IPS-20b (cell line): ENCODE results near the gene PARVB.
A peak's percentile ranks its signal among the peaks of the same experiment; 100 is the strongest.
"Not testable (repeated sequence)": the region's sequence is repeated elsewhere in the genome, so short reads cannot be mapped to it uniquely, and the experiment has no call there.

Source experiments
- H3K27ac ChIP-seq: one replicate; pipeline ENCODE4 v1.5.1; 2013; ENCODE audit warnings: low read length
- H3K27me3 ChIP-seq: 2 replicates; pipeline ENCODE4 v1.6.1; 2013; ENCODE audit warnings: mild to moderate bottlenecking, low read length, inconsistent platforms; ENCODE audit not compliant: insufficient read depth
- H3K36me3 ChIP-seq: 2 replicates; pipeline ENCODE4 v1.6.1; 2013; ENCODE audit warnings: low read depth, mild to moderate bottlenecking, inconsistent platforms, low read length, moderate library complexity; ENCODE audit not compliant: insufficient read depth
- H3K4me1 ChIP-seq: 2 replicates; pipeline ENCODE4 v1.6.1; 2013; ENCODE audit warnings: mild to moderate bottlenecking, control low read depth, inconsistent platforms, low read length, moderate library complexity; ENCODE audit not compliant: insufficient read depth
- H3K4me3 ChIP-seq: 2 replicates; pipeline ENCODE4 v1.5.1; 2013; ENCODE audit warnings: mild to moderate bottlenecking, low read length, inconsistent platforms
- H3K9ac ChIP-seq: 2 replicates; pipeline ENCODE4 v1.6.1; 2013; ENCODE audit warnings: low read depth, mild to moderate bottlenecking, inconsistent platforms, low read length, moderate library complexity
- H3K9me3 ChIP-seq: 2 replicates; pipeline ENCODE4 v1.6.1; 2013; ENCODE audit warnings: mild to moderate bottlenecking, low read depth, low read length, inconsistent platforms; ENCODE audit not compliant: insufficient read depth

Gene PARVB

DNA sequence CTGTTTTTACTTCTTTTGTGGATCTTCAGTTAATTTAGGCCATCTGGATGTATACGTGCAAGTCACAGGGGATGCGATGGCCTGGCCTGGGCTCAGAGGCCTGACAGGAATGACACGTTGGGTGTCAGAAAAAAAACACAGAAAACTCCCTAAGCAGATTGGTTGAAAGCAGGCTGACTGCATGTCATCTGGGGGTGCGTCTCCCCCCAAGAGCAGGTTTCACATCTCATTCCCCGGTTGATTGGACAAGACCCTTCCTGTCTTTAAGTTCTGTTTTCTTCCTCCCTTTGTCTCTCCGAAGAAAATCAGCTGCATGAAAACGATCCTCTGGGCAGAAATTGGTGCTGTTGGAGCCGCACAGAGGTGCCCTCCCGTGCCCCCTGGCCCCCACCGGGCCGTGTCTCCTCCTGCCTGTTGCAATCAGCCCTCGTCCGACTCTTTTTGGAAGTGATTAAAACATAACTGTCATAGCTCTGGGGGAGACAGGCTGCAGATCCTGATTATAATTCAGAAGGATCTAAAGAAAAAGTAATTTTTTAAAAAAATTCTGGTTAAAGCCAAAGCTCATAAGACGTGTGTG is 84.8 kb downstream of the PARVB start:
- H3K9ac ChIP-seq: peak overlapping the region; percentile 11; the same call in 1 of the 2 replicates
- no peak overlapping the region for H3K27ac ChIP-seq
- H3K36me3 ChIP-seq: no peaks in the 10 kb centered on the region
- peaks cover 21% of the 10 kb centered on the region for H3K4me1 ChIP-seq
- H3K27me3 ChIP-seq: no peaks in the 10 kb centered on the region
- H3K9me3 ChIP-seq: peaks cover 6% of the 10 kb centered on the region; the same call in 1 of the 2 replicates
- no peak overlapping the region for H3K4me3 ChIP-seq

DNA sequence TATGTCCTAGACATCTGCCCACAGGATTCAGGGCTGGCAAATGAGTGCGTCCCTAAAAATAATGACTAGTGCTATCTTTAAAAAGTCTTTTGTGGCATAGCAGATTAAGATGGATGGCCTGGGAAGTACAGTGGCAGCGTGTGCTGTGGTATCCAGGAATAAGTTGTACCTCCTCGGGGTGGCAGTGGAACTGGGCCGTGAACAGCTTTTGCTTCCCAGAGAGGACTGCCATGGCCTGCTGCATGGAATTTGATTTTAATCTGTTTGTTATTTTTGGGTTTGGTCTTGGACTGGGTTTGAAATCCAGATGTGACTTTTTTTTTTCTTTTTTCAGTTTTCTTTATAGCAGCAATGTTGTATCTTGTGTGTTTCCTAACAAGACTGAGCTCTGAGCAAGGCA is 85.3 kb downstream of the PARVB start:
- Histone ChIP-seq H3K27me3 (no peaks in the 10 kb centered on the region), H3K36me3 (no peaks in the 10 kb centered on the region), H3K9ac (no peak overlapping the region), H3K4me3 (no peak overlapping the region), H3K27ac (no peak overlapping the region), H3K9me3 (peaks cover 6% of the 10 kb centered on the region; the same call in 1 of the 2 replicates), H3K4me1 (peaks cover 21% of the 10 kb centered on the region)

DNA sequence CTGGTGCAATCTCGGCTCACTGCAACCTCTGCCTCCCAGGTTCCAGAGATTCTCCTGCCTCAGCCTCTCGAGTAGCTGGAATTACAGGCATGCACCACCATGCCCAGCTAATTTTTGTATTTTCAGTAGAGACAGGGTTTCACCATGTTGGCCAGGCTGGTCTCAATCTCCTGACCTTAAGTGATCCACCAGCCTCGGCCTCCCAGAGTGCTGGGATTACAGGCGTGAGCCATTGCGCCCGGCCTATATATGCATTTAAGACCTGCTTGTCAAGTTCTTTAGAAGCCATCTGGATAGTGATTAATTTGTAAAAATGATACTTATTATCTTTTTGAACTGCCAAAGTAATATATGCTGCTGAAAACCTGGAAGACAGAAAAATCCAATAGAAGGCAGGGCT is 86.6 kb downstream of the PARVB start:
- H3K27ac ChIP-seq, H3K9ac ChIP-seq, H3K27me3 ChIP-seq, H3K9me3 ChIP-seq, H3K4me3 ChIP-seq, H3K36me3 ChIP-seq: not testable (repeated sequence)
- peaks cover 21% of the 10 kb centered on the region for H3K4me1 ChIP-seq

DNA sequence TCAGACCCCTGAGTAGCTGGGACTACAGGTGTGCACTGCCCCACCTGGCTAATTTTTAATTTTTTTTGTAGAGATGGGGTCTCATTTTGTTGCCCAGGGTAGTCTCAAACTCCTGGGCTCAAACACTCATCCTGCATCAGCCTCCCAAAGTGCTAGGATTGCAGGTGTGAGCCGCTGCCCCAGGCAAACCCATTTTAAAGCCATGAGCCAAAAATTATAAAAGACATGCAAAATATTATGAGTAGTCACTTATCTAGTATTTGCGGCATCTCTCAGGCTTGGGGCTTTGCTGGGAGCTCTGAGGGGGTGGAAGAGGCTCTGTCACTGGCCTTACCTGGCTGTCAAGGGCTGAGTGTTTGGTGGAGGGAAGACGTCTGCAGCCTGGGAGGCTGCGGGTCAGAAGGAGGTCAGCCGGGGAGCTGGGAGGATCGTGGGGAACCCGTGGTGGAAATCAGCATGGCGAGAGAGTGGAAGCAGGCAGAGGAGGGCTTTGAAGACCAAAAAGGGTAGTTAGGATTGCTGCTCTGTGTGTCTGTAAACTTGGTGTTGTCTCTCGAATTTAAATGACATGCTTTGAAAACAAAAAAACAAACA is 87.6 kb downstream of the PARVB start:
- Histone ChIP-seq H3K27me3 (no peaks in the 10 kb centered on the region), H3K9ac (no peak overlapping the region), H3K4me1 (peaks cover 17% of the 10 kb centered on the region), H3K4me3 (no peak overlapping the region), H3K36me3 (no peaks in the 10 kb centered on the region), H3K9me3 (no peaks in the 10 kb centered on the region), H3K27ac (no peak overlapping the region)

DNA sequence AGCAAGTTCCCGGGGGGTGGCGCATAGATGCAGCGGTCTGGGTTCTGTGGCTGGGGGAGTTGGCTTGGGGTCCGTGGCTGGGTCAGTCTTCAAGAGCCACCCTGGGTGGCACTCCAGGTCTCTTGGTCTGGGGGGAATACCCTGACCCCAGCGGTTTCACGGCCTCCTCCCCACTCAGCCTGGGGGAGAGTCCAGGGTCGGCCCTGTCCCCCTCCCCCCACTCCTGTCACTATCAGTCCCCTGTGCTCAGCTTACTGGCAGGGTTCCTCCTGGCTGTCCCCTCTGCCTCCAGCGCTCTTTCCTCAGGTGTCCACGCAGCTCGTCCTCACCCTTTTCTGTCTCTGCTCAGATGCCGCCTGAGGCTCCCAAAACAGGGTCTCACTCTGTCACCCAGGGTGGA is 88.1 kb downstream of the PARVB start:
- Histone ChIP-seq H3K9me3 (no peaks in the 10 kb centered on the region), H3K4me1 (peaks cover 11% of the 10 kb centered on the region; the same call in 1 of the 2 replicates), H3K27ac (no peak overlapping the region), H3K4me3 (no peak overlapping the region), H3K9ac (no peak overlapping the region), H3K36me3 (no peaks in the 10 kb centered on the region), H3K27me3 (no peaks in the 10 kb centered on the region)

DNA sequence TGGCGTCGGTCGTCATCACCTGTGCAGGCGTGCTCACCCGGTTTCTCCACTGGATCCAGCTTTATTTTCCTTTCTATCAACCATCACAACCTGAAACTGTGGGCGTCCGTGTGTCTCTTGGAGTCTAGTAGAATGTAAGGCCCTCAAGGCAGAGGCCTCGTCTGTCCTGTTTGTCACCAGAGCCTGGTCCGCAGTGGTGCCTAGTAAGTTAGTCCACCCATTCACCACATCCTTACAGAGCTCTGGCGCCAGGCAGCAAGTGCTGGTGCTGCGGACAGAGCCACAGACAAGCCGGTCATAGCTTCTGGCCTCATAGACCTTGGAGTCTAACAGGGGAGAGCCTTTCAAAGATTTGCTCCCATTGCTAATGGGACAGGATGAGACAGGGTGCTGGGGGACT is 92.2 kb downstream of the PARVB start:
- Histone ChIP-seq H3K36me3 (no peaks in the 10 kb centered on the region), H3K9ac (no peak overlapping the region), H3K4me3 (no peak overlapping the region), H3K27me3 (no peaks in the 10 kb centered on the region), H3K9me3 (no peaks in the 10 kb centered on the region; the same call in 1 of the 2 replicates), H3K27ac (no peak overlapping the region), H3K4me1 (peaks cover 3% of the 10 kb centered on the region; the same call in 1 of the 2 replicates)

DNA sequence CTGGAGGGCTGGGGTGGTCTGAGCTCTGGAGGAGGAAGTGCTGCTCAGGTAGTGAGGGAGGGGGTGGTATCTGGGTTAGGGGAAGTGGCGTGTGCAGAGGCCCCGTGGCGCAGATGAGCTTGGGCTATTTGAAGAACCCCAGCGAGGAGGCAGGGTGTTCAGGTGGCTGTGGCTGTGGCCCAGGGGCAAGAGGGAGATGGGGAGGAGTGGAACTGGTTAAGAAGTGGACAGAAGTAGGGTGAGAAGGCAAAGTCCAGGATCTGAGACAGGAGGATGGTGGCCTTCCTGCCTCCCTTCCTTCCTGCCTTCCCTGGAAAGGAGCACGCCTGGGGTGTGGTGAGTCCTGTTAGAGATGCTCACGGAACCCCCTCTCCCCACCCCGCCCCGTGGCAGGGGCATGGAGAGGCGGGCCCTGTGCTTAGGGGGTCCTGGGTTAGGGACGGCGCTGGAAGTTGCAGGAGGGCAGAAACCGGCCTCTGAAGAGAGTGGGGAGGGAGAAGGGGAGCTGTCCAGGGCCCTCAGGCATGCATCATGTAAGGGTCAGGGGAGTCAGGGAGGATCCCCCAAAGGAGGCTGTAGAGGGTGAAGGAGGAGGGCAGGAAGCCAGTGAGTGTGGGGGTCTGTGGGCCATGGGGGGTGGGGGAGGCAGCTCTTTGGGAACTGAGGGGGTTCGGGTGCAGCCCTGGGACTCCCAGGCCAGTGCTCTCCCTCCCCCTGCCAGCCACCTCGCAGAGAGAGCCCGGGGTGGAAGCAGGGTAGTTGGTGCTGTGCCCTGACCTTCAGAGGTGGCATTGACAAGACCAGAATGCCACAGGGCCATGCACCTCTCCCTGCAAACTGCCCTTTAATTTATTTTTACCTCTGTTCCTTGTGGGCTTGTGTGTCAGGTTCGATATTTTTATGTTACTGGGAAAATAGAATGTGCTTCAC is 92.9 kb downstream of the PARVB start:
- Histone ChIP-seq H3K4me1 (no peaks in the 10 kb centered on the region), H3K36me3 (no peaks in the 10 kb centered on the region), H3K4me3 (no peak overlapping the region), H3K27ac (no peak overlapping the region), H3K9me3 (no peaks in the 10 kb centered on the region; the same call in 1 of the 2 replicates), H3K27me3 (no peaks in the 10 kb centered on the region), H3K9ac (no peak overlapping the region)

DNA sequence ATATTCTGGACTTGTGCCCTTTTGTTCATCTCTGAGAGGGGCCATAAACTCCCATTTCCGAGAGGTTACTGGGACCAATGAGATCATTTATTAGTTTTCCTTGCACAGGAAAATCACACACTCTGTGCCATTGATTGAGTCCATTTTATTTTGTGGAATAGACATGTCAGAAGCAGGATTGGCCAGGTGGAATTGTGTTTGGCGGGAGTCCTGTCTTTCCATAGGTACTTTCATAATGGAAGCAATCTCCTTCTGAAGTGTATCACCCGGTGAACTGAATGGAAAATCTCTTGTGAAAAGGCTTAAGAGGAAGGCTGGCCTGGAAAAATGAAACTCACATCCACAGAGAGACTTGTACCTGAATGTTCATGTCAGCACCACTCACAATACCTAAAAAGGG is 93.6 kb downstream of the PARVB start:
- Histone ChIP-seq H3K9me3 (no peaks in the 10 kb centered on the region; the same call in 1 of the 2 replicates), H3K36me3 (no peaks in the 10 kb centered on the region), H3K4me1 (no peaks in the 10 kb centered on the region), H3K27ac (no peak overlapping the region), H3K27me3 (no peaks in the 10 kb centered on the region), H3K4me3 (no peak overlapping the region), H3K9ac (no peak overlapping the region)

DNA sequence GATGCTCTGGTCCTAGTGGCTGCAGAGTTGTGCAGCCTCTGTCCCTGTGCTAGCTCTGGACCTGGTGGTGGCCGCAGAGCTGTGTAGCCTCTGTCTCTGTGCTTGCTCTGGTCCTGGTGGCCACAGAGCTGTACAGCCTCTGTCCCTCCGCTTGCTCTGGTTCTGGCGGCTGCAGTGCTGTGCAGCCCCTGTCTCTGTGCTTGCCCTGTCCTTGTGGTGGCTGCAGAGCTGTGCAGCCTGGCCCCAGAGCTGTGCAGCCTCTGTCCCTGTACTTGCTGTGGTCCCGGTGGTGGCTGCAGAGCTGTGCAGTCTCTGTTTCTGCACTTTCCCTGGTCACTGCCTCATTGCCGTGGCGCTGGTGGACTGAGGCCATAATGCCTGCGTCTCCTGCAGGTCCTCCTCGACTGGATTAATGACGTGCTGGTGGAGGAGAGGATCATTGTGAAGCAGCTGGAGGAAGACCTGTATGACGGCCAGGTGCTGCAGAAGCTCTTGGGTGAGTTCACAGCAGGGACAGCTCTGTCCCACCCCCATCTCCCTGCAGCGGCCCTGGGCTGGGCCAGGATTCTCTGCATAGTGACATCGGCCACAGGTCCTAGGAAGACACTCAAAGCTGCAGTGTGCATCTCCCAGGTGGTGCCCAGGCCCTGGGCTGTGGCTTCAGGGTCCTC is 94.7 kb downstream of the PARVB start:
- Histone ChIP-seq H3K36me3 (no peaks in the 10 kb centered on the region), H3K27me3 (no peaks in the 10 kb centered on the region), H3K9ac (no peak overlapping the region), H3K4me1 (no peaks in the 10 kb centered on the region), H3K27ac (no peak overlapping the region), H3K4me3 (no peak overlapping the region), H3K9me3 (no peaks in the 10 kb centered on the region; the same call in 1 of the 2 replicates)

DNA sequence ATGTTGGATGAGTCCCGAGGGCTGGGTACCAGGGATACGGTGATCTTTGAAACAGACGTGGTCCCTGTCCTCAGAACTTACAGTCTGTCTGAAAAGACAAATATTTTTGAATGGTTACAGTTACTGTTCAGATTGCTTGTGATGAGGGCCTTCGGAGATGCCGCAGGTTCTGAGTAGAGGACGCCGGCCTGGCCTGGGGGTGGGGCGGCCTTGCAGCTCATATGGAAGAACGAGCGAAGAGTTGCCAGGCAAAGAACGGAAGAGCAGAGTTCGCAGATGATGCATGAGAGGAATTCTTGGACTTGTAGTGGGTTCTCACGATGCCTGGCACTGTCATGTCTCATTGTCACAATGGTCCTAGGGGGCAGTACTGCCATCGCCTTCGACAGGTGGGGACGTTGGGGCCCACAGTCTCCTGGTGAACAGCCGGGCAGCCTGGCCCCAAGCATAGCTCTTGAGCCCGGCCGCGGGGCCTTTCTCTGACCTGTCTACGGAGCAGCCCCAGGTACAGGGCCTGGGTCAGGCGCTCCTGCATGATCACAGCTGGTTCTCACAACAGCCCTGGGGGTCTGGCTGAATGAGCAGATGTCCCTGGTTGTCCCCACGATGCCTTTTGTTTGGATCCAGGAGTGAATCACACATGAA is 95.7 kb downstream of the PARVB start:
- Histone ChIP-seq H3K4me3 (no peak overlapping the region), H3K27ac (no peak overlapping the region), H3K4me1 (no peaks in the 10 kb centered on the region), H3K9me3 (no peaks in the 10 kb centered on the region; the same call in 1 of the 2 replicates), H3K27me3 (no peaks in the 10 kb centered on the region), H3K36me3 (no peaks in the 10 kb centered on the region), H3K9ac (no peak overlapping the region)

DNA sequence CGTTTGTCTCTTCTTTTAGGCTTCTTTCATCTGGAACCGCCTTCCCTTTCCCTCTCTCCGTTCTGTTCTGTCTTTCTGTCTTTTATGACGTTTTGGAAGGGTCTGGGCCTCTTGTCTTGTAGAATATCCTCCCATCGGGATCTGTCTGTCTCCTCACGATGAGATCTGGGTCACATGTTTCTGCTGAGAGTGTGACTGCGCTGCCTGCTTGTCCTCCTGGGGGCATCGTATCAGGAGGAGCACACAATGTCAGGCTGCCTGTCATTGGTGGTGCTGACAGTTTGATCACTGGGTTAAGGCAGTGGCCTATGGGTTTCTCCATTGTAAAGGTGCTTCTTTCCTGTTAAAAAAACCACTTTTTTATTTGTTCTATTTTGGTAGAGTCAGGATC is 96.2 kb downstream of the PARVB start:
- no peak overlapping the region for H3K4me3 ChIP-seq
- H3K27me3 ChIP-seq: no peaks in the 10 kb centered on the region
- no peaks in the 10 kb centered on the region; the same call in 1 of the 2 replicates for H3K9me3 ChIP-seq
- no peak overlapping the region for H3K9ac ChIP-seq
- H3K27ac ChIP-seq: no peak overlapping the region
- no peaks in the 10 kb centered on the region for H3K36me3 ChIP-seq
- H3K4me1 ChIP-seq: no peaks in the 10 kb centered on the region
